Ishikawa (cell line): ENCODE results near the gene WDR4.
A peak's percentile ranks its signal among the peaks of the same experiment; 100 is the strongest.

Source experiments
- CEBPB ChIP-seq: IDR thresholded peaks from 2 replicates; pipeline ENCODE4 v1.6.1; 2012
- CREB1 ChIP-seq: IDR thresholded peaks from 2 replicates; pipeline ENCODE4 v1.6.1; 2012; ENCODE audit warnings: low read depth
- EGR1 ChIP-seq: IDR thresholded peaks from 2 replicates; pipeline ENCODE4 v1.6.1; 2012
- EP300 ChIP-seq: IDR thresholded peaks from 2 replicates; pipeline ENCODE4 v1.6.1; 2012; ENCODE audit warnings: borderline replicate concordance
- FOXM1 ChIP-seq: IDR thresholded peaks from 2 replicates; pipeline ENCODE4 v1.6.1; 2012; ENCODE audit warnings: low read depth, borderline replicate concordance
- NFIC ChIP-seq: IDR thresholded peaks from 2 replicates; pipeline ENCODE4 v1.6.1; 2012
- RAD21 ChIP-seq: IDR thresholded peaks from 2 replicates; pipeline ENCODE4 v1.6.1; 2012; ENCODE audit warnings: low read depth
- REST ChIP-seq: IDR thresholded peaks from 2 replicates; pipeline ENCODE4 v1.6.1; 2012; ENCODE audit warnings: low read depth, mild to moderate bottlenecking
- TAF1 ChIP-seq: IDR thresholded peaks from 2 replicates; pipeline ENCODE4 v1.6.1; 2012; ENCODE audit warnings: low read depth, mild to moderate bottlenecking
- TCF12 ChIP-seq: IDR thresholded peaks from 2 replicates; pipeline ENCODE4 v1.6.1; 2012; ENCODE audit warnings: low read depth
- TEAD4 ChIP-seq: IDR thresholded peaks from 2 replicates; pipeline ENCODE4 v1.6.1; 2012
- YY1 ChIP-seq: IDR thresholded peaks from 2 replicates; pipeline ENCODE4 v1.6.1; 2012; ENCODE audit warnings: low read depth
- ZBTB7A ChIP-seq: IDR thresholded peaks from 2 replicates; pipeline ENCODE4 v1.6.1; 2012; ENCODE audit warnings: low read depth
- TF ChIP-seq, protein P1 (sequence below): IDR thresholded peaks from 2 replicates; pipeline ENCODE4 v1.6.1; 2012
- TF ChIP-seq, protein P2 (sequence below): IDR thresholded peaks from 2 replicates; pipeline ENCODE4 v1.6.1; 2012

WDR4 gene

GRCh38 chr21:42892582-42892930 lies 13.2 kb upstream of the WDR4 start:
- no peak for TF ChIP-seq NFIC
- no peak for TF ChIP-seq FOXM1
- TF ChIP-seq, protein P1, sequence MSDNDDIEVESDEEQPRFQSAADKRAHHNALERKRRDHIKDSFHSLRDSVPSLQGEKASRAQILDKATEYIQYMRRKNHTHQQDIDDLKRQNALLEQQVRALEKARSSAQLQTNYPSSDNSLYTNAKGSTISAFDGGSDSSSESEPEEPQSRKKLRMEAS = peak; percentile 82
- no peak for TF ChIP-seq CREB1
- no peak for TF ChIP-seq TCF12
- no peak for TF ChIP-seq ZBTB7A

GRCh38 chr21:42887326-42887725 lies 8.0 kb upstream of the WDR4 start:
- TF ChIP-seq CEBPB = no peak
- no peak for TF ChIP-seq EP300
- no peak for TF ChIP-seq NFIC
- no peak for TF ChIP-seq YY1
- TF ChIP-seq, protein P2, sequence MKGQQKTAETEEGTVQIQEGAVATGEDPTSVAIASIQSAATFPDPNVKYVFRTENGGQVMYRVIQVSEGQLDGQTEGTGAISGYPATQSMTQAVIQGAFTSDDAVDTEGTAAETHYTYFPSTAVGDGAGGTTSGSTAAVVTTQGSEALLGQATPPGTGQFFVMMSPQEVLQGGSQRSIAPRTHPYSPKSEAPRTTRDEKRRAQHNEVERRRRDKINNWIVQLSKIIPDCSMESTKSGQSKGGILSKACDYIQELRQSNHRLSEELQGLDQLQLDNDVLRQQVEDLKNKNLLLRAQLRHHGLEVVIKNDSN = no peak
- TF ChIP-seq REST = no peak
- no peak for TF ChIP-seq EGR1
- no peak for TF ChIP-seq CREB1
- no peak for TF ChIP-seq TCF12
- no peak for TF ChIP-seq FOXM1
- no peak for TF ChIP-seq ZBTB7A
- TF ChIP-seq, protein P1 = no peak
- no peak for TF ChIP-seq RAD21

GRCh38 chr21:42883921-42884320 lies 4.6 kb upstream of the WDR4 start:
- TF ChIP-seq ZBTB7A = no peak

- TF ChIP-seq, protein P2 = no peak
- no peak for TF ChIP-seq EGR1
- TF ChIP-seq, protein P1 = no peak
- TF ChIP-seq CEBPB = no peak
- TF ChIP-seq NFIC = no peak
- TF ChIP-seq TCF12 = no peak
- no peak for TF ChIP-seq TEAD4
- no peak for TF ChIP-seq RAD21
- no peak for TF ChIP-seq FOXM1
- no peak for TF ChIP-seq YY1
- TF ChIP-seq EP300 = no peak
- no peak for TF ChIP-seq ZBTB7A
Observed at GRCh38 chr21:42880352-42880751, 1.0 kb upstream of the WDR4 start.

DNA sequence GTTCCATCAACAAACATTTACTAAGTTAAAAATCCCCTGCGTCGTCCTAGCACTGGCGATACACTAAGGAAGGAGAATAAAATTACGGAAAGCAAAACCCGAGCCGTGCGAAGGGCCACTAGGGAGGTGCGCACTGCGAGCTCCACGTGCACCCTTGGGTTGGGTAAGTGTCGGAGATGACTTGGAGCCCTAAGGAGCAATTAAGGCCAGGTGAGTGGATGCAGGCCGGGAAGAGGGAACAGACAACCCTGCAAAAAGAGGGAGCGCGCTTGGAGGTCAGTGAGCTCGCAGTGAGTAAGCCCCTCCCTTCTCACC lies 704 bp downstream of the WDR4 start:
- TF ChIP-seq YY1 = no peak
- TF ChIP-seq, protein P1 = peak; percentile 79; the same call in 1 of the 2 replicates
- TF ChIP-seq TEAD4 = no peak

DNA sequence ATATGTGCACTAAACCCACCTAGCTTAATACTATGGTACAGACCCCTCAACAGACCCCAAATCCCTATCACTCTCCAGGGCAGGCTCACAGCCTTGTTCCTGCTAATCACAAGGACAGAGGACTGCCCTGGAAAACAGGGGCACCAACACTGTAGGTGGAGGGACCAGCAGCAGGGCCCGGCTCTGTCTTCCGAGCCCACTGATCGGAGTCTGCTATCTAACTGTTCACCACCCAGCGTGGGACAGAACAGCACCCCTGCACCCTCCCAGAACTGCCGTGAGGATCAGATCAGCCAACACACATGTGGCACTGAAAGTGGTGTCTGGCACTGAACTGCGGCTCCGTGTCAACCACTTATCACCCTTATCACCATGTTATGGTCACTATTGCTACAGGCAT lies 6.2 kb downstream of the WDR4 start:
- TF ChIP-seq ZBTB7A (no peak), CREB1 (no peak), EGR1 (no peak), YY1 (no peak)
- TF ChIP-seq, protein P1 = no peak

DNA sequence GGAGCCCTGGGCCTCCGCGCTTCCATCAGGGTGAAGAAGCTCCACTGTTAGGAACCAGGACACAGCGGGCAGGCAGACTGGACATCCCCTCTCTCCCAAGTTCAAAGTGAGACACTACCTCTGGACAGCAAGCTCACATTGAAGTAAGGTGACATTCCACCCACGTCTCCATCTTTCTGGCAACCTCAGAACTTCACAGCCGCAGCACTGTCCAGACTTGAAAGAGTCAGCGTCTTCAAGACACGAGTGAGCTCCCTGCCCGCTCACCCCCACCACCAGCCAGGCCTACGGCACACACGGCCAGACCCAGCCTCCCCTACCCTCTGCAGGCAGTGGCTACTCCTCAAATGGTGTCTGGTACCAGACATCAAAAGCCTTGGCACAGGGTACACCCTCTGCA lies 11.1 kb downstream of the WDR4 start:
- TF ChIP-seq FOXM1 (no peak), NFIC (no peak), TEAD4 (no peak), EP300 (no peak), ZBTB7A (no peak), RAD21 (no peak), TCF12 (no peak), CEBPB (no peak), TAF1 (no peak), EGR1 (no peak), CREB1 (no peak), YY1 (no peak), REST (no peak)
- TF ChIP-seq, protein P2 = no peak
- TF ChIP-seq, protein P1 = no peak
